GM12874 (cell line): ENCODE results near the gene C12orf43.

Experiments
- TF ChIP-seq, protein P1 (sequence below): IDR thresholded peaks from 2 replicates; pipeline ENCODE4 v1.5.1; 2011; ENCODE audit warnings: low read depth, mild to moderate bottlenecking, control low read depth, low read length, moderate library complexity; ENCODE audit not compliant: insufficient read depth

The C12orf43 gene

DNA sequence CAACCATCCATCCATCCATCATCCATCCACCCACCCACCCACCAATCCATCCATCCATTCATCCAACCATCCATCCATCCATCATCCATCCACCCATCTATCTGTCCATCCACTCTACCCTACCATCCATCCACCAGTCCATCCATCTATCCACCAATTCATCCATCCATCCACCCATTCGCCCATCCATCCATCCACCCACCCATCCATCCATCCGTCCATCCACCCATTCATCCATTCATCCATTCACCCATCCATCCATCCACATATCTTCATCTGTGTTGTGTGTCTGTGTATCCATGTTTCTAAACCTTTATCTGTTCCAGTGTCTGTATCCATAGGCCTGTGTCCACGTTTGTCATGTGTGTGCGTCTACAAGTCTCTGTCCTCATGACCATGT is 28.1 kb downstream of the C12orf43 start:
- TF ChIP-seq, protein P1, sequence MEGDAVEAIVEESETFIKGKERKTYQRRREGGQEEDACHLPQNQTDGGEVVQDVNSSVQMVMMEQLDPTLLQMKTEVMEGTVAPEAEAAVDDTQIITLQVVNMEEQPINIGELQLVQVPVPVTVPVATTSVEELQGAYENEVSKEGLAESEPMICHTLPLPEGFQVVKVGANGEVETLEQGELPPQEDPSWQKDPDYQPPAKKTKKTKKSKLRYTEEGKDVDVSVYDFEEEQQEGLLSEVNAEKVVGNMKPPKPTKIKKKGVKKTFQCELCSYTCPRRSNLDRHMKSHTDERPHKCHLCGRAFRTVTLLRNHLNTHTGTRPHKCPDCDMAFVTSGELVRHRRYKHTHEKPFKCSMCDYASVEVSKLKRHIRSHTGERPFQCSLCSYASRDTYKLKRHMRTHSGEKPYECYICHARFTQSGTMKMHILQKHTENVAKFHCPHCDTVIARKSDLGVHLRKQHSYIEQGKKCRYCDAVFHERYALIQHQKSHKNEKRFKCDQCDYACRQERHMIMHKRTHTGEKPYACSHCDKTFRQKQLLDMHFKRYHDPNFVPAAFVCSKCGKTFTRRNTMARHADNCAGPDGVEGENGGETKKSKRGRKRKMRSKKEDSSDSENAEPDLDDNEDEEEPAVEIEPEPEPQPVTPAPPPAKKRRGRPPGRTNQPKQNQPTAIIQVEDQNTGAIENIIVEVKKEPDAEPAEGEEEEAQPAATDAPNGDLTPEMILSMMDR = no peak

DNA sequence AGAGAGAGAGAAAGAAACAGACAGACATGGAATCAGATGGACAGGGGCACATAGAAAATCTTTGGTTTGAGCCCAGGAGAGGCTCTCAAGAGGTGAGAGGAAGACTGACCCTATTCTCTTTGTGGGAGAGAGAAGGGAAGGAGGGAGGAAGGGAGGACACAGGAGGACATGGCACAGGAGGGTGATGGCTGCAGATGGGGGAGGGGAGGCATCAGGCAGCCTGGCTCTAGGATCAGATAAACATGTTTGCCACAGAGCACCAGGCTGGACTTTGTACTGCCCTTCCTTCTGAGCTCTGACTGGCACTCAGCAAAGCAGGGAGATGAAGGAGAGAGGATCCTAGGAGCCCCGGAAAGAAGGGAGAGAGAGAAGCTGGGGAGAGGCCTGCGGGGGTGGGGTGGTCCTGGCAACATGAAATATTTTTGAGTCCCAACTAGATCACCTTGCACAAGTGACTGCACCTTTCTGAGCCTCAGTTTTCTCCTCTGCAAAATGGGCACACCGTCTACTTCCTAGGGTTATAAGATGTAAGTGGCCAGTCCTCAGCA is 31.9 kb downstream of the C12orf43 start:
- TF ChIP-seq, protein P1 = no peak

DNA sequence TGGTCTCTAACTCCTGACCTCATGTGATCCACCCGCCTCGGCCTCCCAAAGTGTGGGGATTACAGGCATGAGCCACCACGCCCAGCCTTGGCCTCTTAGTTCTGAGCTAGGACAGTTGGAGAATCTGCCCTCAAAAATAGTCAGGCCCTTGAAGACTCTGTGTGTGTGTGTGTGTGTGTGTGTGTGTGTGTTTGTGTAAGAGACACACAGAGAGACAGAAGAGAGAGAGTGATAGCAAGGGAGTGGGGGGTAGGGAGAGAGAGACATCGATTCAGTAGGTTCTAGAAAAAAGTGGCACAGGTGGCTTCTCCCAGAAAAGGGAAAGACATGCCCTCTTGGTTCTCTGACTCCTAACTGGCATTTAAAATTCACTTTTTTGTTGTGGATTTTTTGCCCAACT is 32.5 kb downstream of the C12orf43 start:
- TF ChIP-seq, protein P1 = no peak

- TF ChIP-seq, protein P1 = no peak
Measured at GRCh38 chr12:120982659-120983058, 33.6 kb downstream of the C12orf43 start.

DNA sequence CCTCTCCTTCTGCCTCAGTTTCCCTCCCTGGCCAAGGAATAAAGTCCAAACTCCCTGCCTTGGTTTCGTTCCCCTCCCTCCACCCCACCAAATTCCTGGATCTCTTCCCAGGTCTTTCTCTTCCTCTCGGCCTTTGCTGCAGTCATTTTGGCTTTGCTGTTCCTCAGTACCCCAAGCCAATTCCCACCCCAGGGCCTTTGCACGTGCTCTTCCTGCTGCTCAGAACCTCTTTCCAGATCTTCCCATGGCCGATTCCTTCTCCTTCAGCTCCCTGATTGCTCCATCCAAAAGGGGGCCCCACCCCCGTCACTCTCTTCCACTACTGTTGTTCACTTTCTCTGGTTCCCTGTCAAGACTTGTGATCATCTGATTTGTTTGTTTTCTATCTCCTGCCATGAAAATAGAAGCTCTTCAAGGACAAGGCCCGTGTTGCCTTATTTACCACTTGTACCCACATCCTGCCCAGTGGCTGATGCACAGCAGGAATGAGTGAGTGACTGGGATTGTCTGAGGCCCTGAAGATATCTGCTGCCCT is 34.8 kb downstream of the C12orf43 start:
- TF ChIP-seq, protein P1 = no peak

DNA sequence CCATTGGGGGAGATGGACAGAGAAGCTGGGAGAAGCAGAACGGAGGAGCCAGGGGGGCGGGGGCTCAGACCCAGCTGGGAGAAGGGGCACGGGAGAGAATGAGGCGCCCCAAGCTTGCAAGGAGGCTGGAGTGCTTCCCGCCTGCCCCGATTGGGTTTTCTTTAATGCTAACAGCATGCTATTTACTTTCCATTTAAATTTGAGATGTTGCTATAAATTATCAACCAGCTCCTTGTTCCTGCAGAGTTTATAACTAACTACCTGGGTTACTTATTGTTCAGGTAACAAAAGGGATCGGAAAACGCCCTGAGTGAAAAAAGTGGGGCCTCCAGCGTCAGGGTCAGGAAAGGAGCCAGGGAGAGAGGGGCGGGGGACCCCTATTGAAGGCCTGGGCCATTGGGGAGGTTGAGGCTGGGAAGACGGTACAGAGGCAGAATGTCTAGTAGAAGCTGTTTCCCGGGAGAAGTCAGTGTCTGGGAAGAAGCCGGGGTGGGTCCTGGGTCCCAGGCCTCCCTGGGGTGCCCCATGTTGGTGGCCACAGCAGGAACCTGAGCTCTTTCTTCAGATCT is 35.4 kb downstream of the C12orf43 start:
- TF ChIP-seq, protein P1 = no peak

DNA sequence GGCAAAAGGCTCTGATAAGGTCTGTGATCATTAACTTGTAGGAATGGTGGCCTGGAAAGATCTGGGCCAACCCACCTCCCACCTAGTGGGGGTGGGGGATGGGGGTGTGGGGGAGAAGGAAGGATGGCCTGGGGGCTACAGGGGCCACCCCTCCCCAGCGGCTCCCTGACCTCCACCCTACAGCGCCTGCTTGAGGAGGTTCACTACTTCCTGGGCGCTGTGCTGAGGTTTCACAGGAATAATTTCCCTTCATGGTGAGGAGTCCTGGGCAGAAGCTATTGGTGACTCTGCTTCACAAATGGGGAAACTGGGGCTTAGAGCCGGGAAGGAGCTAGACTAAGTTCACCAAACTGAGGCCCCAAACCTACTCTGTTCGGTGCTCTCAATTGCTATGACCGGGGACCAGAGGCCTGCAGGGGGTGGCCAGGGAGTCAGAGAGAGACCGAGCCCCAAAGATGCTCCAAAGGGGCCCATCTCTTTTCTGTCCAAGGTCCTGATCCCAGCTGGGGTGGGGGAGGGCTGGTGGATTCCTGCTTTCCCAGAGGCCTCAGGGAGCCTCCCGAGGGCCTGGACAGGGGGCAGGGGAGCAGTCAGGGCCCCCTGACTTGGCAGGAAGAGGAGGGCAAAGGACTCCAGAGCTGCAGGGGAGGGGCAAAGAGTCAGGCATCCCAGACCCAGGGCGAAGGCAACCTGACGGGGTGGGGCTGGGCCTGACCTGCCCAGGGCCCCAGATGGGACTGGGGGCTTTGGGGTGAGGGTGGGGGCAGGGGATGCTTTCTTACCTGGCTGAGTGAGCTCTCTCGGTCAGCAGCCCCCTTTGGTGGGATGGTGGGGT is 36.2 kb downstream of the C12orf43 start:
- TF ChIP-seq, protein P1 = no peak
